ENCODE results near the gene TJAP1.

- TF ChIP-seq CTCF (conservative IDR thresholded peaks at IDR 0.05) (no peak), ZFX (IDR thresholded peaks at IDR 0.05) (no peak)
These were observed 34.4 kb upstream of the TJAP1 start for GRCh38 chr6:43442935-43443334.

All from C4-2B (cell line).